ENCODE data around the gene TBC1D4.

DNA sequence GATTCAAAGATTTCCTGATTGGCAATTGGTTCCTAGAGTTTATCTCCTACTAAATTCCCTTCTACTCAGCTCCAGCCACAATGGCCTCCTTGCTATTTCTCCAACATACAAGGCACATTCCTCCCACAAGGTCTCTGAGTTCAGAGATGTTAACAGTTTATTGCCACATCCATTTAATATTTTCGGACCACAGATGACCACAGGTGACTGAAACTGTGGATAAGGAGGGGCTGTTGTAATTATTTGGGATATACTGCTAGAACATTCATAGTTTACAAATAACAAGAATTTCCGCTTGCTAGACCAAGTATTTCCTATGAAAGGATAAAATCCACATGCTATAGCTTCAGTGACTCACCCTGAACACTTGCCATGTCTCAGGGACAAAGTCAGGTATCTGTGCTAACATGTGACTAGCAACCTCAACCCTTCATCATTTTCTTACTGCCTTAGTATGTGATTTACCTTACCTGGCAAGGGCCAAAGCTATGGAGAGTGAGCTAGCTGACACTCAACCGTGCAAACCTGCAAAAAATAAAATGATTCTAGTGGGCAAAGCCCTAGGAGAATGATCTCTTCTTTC, 117.7 kb downstream of the TBC1D4 start:
- TF ChIP-seq EP300 (IDR thresholded peaks at IDR 0.05; ENCODE audit: borderline replicate concordance in 1 of 2, low read depth in 1 of 2, low read length in 1 of 2) (no peak), POLR2AphosphoS5 (IDR thresholded peaks at IDR 0.05; ENCODE audit: low read depth, low read length) (no peak), CHD2 (IDR thresholded peaks at IDR 0.05; ENCODE audit: low read length, partially characterized antibody) (no peak), RXRA (IDR thresholded peaks at IDR 0.05; ENCODE audit: borderline replicate concordance, low read depth) (no peak), MXI1 (IDR thresholded peaks at IDR 0.05; ENCODE audit: low read depth, low read length) (no peak), RFX5 (IDR thresholded peaks at IDR 0.05; ENCODE audit: low read length) (no peak), SIN3A (IDR thresholded peaks at IDR 0.05; ENCODE audit: borderline replicate concordance, low read depth, low read length) (no peak), NRF1 (IDR thresholded peaks at IDR 0.05; ENCODE audit: low read depth, low read length) (no peak), TEAD4 (IDR thresholded peaks at IDR 0.05; ENCODE audit: borderline replicate concordance, insufficient read depth) (no peak), TAF1 (IDR thresholded peaks at IDR 0.05; ENCODE audit: borderline replicate concordance, low read depth, low read length) (no peak), EZH2phosphoT487 (IDR thresholded peaks at IDR 0.05; ENCODE audit: borderline replicate concordance, low read depth) (no peak), JUND (IDR thresholded peaks at IDR 0.05) (no peak)
- TF ChIP-seq, protein P1, sequence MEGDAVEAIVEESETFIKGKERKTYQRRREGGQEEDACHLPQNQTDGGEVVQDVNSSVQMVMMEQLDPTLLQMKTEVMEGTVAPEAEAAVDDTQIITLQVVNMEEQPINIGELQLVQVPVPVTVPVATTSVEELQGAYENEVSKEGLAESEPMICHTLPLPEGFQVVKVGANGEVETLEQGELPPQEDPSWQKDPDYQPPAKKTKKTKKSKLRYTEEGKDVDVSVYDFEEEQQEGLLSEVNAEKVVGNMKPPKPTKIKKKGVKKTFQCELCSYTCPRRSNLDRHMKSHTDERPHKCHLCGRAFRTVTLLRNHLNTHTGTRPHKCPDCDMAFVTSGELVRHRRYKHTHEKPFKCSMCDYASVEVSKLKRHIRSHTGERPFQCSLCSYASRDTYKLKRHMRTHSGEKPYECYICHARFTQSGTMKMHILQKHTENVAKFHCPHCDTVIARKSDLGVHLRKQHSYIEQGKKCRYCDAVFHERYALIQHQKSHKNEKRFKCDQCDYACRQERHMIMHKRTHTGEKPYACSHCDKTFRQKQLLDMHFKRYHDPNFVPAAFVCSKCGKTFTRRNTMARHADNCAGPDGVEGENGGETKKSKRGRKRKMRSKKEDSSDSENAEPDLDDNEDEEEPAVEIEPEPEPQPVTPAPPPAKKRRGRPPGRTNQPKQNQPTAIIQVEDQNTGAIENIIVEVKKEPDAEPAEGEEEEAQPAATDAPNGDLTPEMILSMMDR (IDR thresholded peaks at IDR 0.05) = peak; percentile 25; the same call in 1 of the 2 replicates

Data from SK-N-SH (cell line).